AML-193 (cell line): ENCODE results near the gene PSG4.
"Not testable (repeated sequence)": the region's sequence is repeated elsewhere in the genome, so short reads cannot be mapped to it uniquely, and the experiment has no call there.

Experiments
- DNase-seq, 2 experiments: peaks; one replicate each; lab custom pipeline; 2025; lab: John Stamatoyannopoulos, UW

PSG4 gene

DNA sequence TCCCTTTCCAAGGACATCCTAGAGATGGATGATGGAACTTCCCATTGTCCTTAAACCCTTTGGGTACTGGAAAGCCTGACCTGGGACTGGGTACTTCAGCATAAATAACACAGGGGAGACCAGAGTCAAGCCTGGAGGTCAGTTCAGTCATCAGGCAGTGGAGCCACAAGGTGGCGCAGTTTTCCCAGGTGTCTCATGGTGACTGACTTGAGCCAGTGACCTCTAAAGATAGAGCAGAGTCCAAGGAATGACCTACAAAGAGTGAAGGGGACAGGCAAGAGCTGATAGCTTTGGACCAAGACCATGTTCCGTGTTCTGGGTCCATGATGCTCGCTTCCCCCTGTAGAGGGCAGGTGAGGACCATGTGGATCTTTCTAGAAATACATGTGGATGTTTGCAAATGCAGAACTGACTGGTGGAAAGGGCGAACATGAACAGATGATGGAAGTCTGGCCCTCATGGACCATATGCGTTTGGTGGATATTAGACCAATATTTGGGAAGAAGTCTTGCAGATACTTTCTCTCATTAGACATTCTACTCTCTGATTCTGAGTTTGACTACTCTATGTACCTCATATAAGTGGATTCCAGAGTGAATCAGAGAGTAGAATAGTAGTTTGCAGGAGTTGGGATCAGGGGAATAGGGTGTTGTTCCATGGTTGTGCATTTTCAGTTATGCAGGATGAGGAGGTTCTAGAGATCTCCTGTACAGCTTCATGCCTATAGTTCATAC lies 6.6 kb downstream of the PSG4 start:
- not testable (repeated sequence) for DNase-seq

DNA sequence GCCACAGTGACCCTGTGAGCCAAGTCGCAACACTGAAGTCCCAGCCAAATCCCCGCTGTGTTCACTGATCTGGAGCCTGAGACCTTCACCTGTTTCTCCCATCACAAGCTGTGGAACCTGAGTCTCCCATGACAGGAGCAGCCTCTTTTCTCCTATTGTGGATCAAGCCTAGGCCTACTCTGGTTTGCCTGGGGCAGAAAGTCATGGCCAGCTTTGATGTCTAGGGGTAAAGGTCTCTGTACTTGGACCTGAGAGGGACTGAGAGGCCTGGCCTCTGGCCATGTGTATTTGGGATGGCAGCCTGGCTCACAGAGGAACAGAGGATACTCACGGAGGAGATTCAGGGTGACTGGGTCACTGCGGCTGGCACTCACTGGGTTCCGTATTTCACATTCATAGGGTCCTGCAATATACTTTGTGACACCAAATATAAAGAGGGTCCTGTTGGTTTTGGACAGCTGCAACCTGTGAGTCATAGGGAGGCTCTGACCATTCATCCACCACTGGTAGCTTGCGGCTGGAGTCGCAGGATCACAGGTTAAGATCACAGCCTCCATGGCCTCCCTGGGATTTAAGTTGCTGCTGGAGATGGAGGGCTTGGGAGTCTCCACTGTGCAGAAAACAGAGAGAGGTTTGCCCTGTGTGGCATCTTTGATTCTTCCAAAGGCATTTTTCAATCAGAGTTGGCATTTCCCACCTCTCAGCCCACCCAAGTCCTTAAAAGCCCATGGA lies 7.6 kb downstream of the PSG4 start:
- DNase-seq: not testable (repeated sequence)

DNA sequence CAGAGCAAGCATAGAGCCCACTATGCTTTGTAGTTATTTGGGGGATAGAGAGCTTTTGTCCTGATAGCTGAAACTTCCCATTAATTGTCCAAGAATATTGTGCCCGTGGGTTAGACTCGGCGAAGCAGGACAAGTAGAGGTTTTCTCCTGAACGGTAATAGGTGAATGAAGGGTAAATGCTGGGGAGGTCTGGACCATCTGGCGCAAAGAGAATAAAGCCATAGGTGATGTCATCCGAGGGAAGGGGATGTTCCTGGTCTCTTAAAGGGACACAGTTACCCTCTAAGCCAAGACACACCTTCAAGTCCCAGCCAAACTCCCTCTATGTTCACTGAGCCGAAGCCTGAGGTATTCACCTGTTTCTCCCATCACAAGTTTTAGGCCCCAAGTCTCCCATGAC lies 11.0 kb downstream of the PSG4 start:
- DNase-seq: not testable (repeated sequence)

DNA sequence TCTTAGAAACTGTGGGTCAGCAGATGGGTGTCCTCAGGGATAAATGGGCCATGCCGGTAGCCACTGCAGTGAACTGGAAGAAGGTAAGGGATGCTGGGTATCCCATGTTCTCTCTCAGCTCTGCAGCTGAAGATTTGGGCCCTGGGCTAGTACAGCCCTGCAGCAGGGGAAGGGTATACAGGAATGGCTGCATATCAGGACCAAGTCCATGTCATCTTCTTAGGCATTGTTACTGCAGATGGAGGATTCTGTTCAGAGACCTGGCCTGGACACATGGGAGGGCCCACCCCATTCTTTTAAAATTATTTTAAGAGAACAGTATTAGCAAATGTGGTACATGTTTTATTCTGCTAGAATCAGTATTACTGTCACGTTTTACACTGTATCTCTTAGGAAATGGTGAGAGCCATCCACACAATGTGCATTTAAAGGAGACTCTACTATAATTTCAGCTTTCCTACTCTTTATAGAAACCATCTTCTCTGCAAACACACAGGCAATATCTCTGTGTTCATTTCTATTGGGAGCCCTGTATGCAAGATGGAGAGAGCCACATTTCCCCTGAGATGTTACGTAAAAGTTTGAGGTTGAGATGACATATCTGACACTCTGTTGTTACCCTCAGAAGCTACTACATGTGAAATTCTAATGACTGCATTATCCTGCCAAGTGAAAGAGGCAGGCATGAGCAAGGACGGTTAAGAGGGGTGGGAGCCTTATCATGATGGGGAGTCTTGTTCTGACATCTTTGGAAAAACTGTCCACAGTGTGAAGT lies 12.9 kb downstream of the PSG4 start:
- DNase-seq: not testable (repeated sequence)

DNA sequence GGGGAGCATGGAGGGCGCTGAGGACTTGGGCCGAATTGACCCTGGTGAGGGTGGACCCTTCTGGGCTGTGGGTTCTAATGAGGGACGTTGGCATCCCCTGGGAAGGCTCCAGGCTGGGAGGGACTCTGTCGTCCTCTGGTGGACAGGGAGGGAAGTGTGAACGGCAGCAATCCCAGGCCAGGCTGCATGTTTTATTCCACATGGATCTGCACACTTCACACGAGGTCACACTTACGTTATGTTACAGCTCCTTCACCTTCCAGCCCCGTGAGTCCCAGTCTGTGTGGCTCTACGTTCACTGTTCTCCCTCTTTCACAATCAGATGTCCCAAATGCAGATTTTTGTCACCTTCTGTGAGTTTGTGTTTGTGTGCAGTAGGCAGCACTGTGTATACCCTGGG lies 17.3 kb downstream of the PSG4 start:
- not testable (repeated sequence) for DNase-seq

DNA sequence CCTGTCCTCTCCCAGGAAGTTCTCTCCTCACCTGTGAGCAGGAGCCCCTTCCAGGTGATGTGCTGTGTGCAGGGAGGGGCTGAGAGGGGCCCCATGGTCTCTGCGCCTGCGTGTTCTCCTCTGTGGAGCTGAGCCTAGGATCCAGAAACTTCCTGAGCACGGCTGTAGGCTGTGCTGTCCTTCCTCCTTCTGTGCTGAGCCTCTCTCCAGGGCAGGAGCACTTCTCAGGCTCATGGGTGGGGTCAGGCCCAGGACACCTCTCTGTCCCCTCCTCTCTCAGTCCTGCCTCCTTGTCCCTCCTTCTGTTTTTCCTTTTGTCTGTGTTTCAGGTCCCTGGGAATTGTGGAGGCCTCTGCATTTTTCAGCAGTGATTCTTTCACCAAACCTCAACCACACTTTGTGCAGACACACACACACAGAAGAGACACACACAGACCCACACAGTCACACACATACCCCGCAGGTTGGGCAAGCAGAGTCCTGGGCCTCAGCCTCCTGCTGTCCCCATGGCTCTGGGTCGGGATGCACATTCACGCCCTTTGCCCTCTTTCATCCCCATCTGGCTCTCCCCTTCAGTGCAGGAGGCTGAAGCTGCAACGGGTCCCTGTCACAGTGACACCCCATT lies 19.0 kb downstream of the PSG4 start, which contains the start of gene PSG5:
PSG5 (minus strand) TSS at position 226 of the 625 bp plus-strand sequence; CDS start at position 95, 131 bp downstream.
- not testable (repeated sequence) for DNase-seq

DNA sequence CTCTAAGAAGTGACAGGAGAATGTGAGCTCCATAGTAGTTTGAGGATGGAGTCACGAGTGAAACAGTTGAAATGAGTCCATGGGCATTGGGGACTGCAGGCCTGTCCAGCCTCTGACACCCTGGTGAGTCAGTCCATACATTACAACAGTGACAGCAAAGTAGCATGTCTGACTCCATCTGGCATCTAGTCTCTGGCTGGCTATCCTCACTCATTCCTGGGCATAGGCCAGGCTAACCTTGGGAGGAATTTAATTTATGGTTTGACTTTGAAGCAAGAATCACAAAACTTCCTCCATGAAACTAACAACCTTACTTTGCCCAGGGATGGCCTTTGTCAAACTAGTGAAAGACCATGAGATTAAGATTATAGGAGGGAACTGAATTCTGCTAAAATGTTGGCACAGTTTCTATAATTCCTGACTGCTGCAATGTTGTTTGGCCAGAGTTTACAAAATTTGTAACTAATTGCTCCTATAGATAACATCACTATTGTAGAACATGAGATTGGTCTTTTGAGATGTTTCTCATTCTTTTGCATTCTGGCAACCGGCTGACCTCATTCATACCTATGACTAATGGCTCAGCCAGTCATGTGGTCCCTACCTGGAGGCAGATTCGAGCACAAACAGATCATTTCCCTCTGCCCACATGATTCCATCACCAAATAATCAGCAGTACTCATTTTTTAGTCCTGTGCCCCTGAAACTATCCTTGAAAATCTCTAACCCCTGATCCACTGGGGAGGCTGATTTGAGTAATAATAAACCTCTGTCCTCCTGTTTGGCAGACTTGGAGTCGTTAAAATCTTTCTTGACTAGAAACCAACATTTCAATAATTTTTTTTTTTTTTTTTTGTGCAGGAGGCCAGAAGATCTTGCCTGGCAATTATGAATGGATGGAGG lies 23.3 kb downstream of the PSG4 start:
- not testable (repeated sequence) for DNase-seq

DNA sequence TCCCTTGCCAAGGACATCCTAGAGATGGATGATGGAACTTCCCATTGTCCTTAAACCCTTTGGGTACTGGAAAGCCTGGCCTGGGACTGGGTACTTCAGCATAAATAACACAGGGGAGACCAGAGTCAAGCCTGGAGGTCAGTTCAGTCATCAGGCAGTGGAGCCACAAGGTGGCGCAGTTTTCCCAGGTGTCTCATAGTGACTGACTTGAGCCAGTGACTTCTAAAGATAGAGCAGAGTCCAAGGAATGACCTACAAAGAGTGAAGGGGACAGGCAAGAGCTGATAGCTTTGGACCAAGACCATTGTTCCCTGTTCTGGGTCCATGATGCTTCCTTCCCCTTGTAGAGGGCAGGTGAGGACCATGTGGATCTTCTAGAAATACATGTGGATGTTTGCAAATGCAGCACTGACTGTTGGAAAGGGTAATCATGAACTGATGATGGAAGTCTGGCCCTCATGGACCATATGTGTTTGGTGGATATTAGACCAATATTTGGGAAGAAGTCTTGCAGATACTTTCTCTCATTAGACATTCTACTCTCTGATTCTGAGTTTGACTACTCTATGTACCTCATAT lies 25.8 kb downstream of the PSG4 start:
- DNase-seq: not testable (repeated sequence)

DNA sequence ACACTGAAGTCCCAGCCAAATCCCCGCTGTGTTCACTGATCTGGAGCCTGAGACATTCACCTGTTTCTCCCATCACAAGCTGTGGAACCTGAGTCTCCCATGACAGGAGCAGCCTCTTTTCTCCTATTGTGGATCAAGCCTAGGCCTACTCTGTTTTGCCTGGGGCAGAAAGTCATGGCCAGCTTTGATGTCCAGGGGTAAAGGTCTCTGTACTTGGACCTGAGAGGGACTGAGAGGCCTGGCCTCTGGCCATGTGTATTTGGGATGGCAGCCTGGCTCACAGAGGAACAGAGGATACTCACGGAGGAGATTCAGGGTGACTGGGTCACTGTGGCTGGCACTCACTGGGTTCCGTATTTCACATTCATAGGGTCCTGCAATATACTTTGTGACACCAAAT lies 26.9 kb downstream of the PSG4 start:
- not testable (repeated sequence) for DNase-seq

DNA sequence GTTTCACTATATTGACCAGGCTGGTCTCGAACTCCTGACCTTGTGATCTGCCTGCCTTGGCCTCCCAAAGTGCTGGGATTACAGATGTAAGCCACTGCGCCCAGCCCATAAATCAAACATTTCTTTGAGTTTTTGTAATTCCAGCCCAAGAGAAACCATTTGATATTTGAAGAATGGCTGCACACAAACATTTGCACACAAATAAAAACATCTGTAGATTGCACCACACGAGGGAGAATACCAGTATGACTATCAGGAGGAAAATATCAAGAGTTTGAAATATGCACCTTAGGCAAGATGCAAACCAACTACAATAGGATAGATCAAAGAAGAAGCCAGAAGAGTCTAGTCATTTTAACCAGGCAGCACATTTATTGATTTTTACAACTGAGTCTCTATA lies 39.5 kb downstream of the PSG4 start:
- DNase-seq: not testable (repeated sequence)

DNA sequence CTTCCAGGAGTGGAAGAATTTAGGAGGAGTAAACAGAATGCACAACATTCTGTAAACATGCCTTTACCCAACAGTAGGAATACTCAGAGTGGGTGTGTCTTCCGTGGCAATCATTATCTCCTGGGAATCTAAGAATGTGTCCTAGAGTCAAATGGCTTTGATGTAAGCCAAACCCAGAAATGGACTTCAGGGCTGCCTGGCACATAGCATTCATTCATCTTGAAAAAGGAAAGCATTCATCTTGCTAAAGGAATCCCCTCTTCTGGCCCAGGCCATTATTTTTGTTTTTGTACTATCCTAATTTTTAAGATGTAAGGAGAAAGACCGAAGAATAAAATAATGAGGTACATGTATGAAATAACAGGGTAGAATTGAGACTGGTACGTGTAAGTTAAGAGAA lies 42.3 kb downstream of the PSG4 start:
- not testable (repeated sequence) for DNase-seq

DNA sequence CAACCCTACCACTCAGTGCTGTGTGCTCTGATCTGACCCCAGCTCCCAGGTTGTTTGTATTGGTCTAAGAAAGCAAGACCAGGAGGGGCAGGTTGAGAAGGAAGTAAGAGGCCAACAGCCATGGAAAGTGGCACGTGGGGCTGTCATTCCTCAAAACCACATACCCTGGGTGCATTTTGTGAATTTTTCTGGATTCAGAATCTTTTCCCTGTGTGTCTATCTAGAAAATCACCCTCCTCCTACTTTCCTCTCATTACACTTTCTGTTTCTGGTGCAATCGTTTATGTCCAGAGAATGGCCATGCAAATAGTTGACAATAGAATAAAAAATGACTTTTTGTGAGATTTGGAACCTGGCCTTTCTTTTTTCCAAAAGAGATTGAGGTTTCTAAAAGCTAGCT lies 43.2 kb downstream of the PSG4 start:
- DNase-seq: not testable (repeated sequence)

DNA sequence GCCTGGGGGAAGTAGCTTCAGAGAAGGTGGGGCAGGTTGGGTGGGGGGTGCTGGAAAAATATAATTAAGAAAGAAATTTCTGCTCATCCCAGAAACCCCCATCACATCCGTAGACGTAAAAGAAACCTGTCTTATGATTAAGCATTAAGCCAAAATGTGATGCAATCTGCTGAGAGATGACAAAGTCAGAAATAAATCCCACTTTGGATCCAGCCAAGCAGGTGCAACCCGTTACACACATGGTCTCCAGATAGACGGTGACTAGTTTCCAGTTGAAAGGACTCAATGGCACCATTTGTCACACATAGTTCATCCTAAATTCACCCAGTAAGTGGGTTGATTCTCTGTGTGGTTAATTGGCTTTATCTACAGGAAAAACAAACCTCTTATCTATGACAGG lies 53.2 kb downstream of the PSG4 start:
- no peak for DNase-seq

DNA sequence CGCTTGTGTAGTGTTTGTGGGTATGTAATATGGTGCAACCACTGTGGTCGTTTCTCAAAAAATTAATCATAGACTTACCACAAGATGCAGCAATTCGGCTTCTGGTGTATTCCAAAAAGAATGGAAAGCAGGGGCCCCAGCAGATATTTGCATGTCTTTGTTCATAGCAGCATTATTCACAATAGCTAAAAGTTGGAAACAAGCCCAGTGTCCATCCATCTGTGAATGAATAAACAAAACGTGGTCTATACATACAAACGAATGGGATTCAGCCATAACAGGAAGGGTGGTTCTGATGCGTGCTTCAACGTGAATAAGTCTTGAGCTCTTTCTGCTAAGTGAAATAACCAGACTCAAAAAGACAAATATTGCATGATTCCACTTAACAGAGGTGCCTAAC lies 55.6 kb downstream of the PSG4 start:
- DNase-seq: not testable (repeated sequence)

DNA sequence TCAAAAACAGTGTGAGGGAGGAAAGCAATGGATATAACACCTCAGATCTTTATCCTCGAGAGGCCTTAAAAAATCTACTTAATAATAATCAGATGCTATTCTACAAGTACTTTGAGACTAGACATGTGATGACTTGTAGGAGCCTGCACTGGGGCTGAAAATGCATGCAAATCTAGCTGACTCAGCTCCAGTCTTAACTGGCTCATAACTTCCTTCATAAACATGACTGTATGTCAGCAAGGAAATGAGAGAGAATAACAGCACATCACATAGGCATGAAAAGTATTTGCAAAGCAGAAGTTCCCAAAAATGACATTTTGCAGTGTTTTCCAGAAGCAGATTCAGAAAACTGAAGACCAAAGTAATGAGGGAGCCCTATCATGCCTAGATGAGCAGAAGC lies 57.2 kb downstream of the PSG4 start:
- DNase-seq: no peak
